MV-4-11 (cell line): ENCODE measurements around the gene PKP3.
"Not testable (repeated sequence)": the region's sequence is repeated elsewhere in the genome, so short reads cannot be mapped to it uniquely, and the experiment has no call there.

ENCODE experiments used
- DNase-seq: peaks from one replicate; lab custom pipeline; 2025; lab: John Stamatoyannopoulos, UW

Gene PKP3

DNA sequence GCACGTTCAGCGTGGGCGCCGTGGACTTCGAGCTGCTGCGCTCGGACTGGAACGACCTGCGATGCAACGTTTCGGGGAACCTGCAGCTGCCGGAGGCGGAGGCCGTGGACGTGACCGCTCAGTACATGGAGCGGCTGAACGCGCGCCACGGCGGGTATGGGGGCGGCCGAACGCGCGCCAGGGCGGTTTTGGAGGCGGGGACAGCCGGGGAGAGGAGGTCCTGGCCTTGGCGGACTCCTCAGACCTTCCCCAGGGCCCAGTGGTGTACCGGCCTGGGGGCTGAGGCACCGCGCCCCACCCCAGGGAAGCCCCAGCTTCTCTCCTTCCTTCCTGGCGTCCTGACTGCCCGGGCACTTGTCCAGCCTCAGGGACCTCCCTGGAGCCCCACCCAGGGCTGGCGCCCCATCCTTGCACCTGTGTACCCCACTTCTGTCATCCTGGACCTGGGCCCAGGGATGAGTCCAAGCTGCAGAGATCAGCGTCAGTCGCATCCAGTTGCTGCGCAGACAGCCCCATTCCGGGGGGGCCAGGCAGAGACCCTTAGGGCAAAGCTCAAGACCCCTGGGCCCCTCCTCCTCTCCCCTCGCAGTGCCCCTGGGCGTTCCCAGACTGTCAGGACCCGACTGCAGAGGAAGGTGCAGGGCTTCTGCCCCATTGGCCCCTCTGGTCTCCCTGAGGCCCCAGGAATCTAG is 16.7 kb upstream of the PKP3 start:
- no peak for DNase-seq

GRCh38 chr11:377883-378500 is 16.0 kb upstream of the PKP3 start:
- no peak for DNase-seq

DNA sequence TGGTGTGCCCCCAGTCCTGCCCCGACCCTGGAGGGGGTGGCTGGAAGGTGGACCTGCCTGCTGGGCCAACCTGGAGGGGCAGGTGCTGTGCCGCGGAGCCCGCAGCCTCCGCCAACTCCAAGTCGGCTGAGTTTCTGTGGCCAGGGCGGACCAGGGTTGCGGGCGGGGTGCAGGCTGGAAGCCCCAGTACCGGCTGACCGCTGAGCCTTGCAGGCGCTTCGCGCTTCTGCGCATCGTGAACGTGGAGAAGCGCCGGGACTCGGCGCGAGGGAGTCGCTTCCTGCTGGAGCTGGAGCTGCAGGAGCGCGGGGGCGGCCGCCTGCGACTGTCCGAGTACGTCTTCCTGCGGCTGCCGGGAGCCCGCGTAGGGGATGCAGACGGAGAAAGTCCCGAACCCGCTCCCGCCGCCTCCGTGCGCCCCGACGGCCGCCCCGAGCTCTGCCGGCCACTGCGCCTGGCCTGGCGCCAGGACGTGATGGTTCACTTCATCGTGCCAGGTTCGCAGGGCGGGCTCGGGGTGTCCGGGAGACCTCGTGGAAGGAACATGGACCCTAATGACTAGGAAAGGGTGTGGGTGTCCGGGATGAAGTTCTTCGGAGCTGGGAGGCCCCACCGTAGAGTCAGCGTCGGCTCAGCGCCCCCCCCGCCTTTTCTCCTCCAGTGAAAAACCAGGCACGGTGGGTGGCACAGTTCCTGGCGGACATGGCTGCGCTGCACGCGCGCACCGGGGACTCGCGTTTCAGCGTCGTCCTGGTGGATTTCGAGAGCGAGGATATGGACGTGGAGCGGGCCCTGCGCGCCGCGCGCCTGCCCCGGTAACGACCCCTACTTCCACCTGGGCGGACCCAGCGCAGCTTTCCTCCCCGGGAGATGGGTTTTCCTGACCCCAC is 14.6 kb upstream of the PKP3 start:
- no peak for DNase-seq

DNA sequence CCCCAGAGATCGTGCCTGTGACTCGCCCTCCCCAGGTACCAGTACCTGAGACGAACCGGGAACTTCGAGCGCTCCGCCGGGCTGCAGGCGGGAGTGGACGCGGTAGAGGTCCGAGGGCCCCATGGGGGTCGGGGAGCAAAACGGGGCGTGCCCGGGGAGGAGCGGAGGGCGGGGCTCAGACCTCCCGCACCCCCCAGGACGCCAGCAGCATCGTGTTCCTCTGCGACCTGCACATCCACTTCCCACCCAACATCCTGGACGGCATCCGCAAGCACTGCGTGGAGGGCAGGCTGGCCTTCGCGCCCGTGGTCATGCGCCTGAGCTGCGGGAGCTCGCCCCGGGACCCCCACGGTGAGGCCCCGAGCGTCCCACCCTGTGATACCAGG is 13.9 kb upstream of the PKP3 start:
- DNase-seq, result no peak

- no peak for DNase-seq
These were observed 13.5 kb upstream of the PKP3 start for GRCh38 chr11:380491-380890.

DNA sequence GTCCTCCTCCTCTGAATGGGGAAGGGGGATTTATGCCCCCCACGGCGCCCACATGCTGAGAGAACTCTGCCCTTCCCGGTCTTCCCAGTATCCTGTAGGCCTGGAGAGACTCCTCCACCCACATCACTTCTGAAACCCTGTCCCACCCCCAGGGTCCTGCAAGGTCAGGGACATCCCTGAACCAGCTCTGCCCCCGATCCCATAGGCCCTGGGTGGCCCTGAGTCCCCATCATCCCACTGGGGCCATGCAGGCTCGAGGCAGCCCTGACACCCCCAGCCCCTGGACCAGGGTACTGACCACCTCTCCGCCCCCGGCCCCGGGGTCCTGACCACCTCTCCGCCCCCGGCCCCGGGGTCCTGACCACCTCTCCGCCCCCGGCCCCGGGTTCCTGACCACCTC is 13.0 kb upstream of the PKP3 start:
- DNase-seq, result no peak

DNA sequence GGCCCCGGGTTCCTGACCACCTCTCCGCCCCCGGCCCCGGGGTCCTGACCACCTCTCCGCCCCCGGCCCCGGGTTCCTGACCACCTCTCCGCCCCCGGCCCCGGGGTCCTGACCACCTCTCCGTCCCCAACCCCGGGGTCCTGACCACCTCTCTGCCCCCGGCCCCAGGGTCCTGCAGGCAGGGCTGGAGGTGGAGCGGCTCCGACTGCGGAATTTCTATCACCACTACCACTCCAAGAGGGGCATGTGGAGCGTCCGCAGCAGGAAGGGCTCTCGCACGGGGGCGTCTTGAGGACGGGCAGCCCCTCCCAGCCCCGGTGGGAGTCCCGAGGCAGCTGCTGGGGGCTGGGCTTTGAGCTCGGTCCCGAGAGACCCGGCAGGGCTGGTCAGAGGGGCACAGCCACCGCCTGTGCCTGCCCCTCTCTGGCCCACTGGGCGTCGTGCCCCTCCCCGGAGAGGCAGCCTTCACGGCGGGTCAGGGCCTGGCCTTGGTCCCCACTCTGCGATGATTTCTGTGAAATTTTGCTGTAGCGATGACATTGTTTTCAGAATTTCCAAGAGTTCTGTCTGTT is 12.4 kb upstream of the PKP3 start:
- no peak for DNase-seq

GRCh38 chr11:382081-382629 is 11.9 kb upstream of the PKP3 start:
- no peak for DNase-seq

DNA sequence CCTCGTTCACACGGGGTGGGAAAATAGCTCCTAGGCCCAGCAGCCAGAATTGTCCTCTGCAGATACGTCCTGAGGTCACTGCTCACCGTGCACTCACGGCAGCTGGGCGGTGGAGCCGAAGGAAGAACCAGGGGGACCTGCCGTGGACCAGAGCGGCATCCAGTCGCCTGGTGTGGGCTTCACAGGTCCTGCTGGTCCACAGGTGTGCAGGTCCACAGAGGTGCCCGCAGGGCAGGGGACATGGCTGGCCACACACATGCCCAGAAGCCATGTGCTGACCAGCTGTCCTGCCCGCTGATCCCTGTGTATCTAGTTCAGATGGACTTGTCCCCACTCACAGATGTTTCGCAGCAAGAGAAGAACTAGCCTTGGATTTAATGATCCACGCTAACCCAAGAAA is 10.6 kb upstream of the PKP3 start:
- no peak for DNase-seq

GRCh38 chr11:384511-384910 is 9.5 kb upstream of the PKP3 start:
- no peak for DNase-seq

GRCh38 chr11:385594-386351 is 8.2 kb upstream of the PKP3 start:
- no peak for DNase-seq

DNA sequence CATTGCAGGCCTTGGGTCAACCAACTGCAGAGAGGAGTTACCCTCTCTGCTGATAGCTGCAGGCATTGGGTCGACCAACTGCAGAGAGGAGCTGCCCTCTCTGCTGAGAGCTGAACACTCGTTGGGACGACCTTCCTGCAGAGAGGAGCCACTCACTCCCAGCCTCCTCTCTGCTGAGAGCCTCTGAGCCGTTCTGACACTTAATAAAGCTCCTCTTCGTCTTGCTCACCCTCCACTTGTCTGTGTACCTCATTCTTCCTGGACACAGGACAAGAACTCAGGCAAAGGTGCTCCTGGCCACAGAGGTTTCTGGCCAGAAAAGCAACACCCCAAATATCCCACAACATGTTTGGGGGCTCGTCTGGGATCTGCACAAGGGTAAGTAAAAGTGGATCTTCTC is 7.5 kb upstream of the PKP3 start:
- DNase-seq, result no peak

GRCh38 chr11:387193-387793 is 6.7 kb upstream of the PKP3 start:
- no peak for DNase-seq

DNA sequence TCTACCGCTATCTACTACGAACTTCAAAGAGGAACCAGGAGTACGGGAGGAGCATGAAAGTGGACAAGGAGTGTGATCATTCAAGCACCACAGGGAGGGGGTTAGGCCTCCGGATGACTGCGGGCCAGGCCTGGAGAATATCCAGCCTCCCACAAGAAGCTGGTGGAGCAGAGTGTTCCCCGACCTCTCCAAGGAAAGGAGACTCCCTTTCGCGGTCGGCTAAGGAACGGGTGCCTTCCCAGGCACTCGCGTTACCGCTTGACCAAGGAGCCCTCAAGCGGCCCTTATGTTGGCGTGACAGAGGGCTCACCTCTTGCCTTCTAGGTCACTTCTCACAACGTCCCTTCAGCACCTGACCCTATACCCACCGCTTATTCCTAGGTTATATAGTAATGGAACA is 4.6 kb upstream of the PKP3 start:
- DNase-seq, result not testable (repeated sequence)

DNA sequence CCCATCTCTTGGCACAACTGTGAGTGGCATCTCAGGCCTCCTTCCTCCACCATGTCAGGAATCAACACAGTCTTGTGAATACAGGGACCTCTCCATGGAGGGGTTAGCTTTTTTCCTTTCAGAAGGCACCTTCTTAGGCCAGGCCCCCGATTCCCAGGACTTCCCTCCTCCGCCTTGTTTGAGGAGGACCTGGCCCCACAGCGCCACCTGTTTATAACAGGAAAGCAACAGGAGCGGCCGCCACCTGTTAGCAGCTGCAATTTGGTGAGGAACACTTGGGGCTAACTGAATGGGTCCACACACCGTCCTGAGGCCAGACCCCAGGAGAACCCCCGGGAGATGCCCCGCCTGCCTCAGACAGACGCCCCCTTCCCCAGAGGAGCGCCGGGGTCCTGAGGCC is 3.8 kb upstream of the PKP3 start:
- no peak for DNase-seq

DNA sequence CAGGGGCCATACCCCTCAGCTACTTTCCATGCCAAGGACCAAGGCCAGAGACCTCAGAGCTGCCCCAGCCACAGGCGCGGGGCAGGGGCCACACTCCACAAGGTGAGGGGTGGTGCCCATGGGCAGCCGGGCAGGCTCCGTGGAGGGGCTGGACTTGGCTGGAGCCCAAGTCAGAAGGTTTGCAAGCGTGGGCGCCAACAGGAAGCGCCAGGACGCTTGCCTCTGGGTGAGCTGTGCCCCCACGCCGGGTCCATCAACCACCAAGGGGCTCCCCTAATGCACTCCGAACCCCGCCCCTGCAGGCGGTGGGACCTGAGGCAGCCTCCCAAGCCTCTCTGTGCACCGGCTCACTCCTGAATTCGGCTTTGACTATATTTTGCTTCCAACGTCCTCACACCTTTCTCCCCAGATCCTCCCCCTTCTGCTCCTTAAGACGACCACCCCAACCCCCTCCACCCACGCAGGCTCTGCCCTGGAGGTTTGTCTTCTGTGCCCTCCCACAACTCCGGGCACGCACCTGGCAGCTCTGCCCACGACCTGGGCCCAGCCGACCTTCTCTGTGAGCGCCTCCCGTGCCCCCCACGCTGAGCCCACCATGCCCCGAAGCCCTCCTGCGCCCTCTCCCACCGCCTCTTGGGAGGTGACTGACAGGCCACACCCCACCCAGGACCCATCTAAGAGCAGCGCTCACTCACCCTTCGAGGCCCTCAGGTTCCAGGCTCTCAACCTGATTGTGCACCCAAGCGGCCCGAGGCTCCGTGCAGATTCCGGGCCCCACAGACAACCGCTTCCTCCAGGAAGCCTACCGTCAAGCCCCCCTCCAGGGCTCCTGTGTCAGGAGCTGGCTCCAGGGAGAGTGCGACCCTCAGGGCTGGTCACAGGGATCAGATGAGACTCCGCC is 2.6 kb upstream of the PKP3 start:
- DNase-seq, result no peak

DNA sequence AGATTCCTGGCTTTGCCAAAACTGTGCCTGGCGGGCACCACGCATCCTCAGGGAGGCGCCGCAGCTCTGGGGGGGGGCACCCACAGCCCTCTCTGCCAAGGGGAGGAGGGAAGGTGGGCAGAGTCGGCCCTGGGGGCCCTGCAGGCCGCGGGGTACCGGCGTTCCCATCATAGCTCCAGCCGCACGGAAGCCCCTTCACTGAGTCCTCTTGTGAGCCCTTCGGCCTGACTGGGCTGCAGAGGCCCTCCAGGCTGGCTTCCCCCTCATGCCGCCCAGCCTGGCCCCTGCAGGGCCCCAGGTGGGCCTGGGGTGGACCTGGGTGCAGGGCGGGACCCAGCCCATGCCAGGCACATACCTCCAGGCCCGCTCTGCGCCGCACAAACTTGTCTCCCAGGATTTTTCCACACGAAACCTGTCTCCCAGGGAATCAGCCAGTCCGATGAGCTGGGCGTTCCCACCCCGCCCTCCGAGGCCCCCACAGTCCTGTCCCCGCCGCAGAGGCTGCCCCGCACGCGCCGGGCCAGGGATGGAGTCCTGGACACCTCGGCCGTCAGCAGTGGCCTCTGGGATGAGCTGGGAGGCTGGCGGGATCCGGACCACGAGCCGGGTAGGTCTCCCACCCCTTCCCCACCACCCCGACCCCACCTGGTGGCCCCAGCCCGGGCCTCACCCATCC is 1.8 kb upstream of the PKP3 start:
- DNase-seq, result no peak

GRCh38 chr11:393219-394033 is 583 bp upstream of the PKP3 start:
- DNase-seq, result no peak
